HG03045 (cell line): ENCODE results near the gene CDH9.

Experiments used
- ATAC-seq: cut with Tn5 transposase; IDR thresholded peaks from one replicate; pipeline ENCODE4 v1.9.1; 2021; ENCODE audit warnings: mild to moderate bottlenecking, moderate library complexity; ENCODE audit not compliant: unreplicated experiment

Gene CDH9, protein sequence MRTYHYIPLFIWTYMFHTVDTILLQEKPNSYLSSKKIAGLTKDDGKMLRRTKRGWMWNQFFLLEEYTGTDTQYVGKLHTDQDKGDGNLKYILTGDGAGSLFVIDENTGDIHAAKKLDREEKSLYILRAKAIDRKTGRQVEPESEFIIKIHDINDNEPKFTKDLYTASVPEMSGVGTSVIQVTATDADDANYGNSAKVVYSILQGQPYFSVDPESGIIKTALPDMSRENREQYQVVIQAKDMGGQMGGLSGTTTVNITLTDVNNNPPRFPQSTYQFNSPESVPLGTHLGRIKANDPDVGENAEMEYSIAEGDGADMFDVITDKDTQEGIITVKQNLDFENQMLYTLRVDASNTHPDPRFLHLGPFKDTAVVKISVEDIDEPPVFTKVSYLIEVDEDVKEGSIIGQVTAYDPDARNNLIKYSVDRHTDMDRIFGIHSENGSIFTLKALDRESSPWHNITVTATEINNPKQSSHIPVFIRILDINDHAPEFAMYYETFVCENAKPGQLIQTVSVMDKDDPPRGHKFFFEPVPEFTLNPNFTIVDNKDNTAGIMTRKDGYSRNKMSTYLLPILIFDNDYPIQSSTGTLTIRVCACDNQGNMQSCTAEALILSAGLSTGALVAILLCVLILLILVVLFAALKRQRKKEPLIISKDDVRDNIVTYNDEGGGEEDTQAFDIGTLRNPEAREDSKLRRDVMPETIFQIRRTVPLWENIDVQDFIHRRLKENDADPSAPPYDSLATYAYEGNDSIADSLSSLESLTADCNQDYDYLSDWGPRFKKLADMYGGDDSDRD

DNA sequence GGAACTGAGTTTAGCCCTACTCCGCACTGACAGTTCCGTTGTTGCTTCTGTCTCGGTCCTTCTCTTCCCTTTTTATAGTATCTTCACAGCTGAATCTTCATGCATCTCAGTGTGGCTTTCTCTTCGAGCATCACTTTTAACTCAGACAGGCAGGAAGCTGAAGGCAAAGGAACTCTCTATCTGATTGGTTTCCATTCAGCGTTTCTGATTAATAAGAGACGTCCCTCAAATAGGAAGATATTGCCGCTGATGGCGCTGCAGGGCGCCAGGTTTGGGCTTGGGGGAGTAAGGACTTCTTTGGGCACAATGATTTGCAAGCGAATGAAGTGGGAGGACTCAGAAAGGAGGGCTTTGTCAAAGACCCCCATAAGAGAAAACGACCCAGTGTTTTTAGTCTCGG lies at the start of gene CDH9:
CDH9 (minus strand) TSS at position 111 of the 400 bp plus-strand sequence. CDS start 50,253 bp downstream, outside the sequence.
- no peak for ATAC-seq

DNA sequence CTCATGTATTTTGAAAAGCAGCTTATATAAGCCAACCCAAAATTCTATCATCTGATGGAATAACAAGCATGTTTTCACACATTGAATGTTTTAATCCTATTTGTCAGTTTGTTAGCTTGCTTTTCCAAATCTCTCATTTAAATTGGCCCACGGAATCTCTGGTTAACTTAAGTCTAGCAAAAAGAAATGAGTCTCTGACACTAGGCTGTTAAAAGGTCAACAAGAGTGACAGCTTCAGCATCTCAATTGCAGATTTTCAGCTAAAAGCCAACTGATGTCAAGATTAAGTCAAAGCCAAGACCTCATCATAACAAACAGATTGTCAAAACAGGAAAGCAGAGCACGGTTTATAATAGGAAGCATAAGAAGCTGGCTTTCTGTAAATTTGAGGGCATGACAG lies 49.4 kb upstream of the CDH9 start:
- no peak for ATAC-seq

DNA sequence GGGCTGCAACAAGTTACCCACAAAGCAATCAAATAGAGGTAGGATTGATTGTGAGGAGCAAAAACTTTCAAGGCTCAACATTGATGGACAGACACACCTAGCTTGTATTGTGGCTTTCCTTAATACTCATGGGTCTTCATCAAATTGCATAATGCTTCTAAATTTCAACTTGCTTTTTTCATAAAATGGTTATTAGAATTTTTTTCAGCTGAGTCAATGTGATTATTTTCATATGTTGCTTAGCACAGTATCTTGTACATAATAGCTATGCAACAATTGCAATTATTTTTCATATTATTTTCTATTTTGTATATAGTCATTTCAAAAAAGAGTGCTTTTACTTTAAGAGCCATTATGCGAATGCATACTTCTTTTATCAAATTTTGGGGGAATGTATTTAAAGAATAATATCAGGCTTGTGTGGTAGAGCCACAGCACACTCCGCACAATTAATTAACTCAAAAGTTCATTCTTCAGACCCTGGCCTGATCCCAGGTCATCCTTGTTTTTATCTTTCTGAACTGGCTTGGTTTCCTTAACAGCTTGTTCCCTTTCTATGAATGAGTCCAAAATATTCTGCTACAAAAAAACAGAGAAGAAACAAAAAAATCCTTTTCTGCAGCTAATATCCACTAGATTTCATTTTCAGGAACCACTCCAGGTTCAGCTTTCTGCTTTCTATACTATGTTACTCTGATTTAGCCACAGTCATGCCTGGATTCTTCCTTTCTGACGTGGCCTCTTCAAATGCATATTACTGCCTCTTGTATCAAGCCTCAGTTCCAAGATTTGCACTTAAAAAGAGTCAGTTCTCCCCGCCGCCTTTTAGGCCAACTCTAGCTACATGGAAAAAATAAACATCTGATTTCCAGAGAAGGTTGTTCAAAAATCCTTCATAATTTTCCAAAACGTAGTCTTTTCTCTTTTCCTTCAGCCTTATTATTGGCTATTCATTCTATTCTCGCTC lies 45.3 kb upstream of the CDH9 start:
- ATAC-seq: no peak

DNA sequence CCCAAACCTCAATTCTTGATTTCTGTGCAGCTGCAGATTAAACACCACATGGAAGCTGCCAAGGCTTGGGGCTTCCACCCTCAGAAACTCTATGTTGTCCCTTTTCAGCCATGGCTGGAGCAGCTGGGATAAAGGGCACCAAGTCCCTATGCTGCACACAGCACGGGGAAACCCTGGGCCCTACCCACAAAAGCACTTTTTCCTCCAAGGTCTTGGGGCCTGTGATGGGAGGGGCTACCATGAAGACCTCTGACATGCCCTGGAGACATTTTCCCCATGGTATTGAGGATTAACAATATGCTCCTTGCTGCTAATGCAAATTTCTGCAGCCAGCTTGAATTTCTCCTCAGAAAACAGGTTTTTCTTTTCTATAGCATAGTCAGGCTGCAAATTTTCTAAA lies 41.8 kb upstream of the CDH9 start:
- ATAC-seq: no peak

DNA sequence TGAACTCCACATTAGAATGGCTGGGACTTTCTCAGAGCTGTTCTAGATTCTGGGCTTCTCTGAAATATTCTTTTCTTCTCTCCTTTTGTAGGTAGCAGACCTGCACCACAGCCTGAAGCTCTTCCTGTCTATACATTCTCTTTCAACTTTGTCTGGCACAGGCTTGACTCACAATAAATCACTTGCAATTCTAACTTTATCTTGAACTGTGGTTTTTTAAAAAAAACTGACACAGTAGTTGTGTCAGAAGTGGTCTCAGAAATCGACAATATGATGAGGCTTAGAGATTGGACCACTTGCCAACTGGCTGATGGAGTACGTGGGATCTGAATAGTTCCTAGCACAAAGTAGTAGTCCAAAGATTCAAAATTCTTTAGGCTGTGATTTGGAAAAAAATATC lies 24.1 kb upstream of the CDH9 start:
- no peak for ATAC-seq

DNA sequence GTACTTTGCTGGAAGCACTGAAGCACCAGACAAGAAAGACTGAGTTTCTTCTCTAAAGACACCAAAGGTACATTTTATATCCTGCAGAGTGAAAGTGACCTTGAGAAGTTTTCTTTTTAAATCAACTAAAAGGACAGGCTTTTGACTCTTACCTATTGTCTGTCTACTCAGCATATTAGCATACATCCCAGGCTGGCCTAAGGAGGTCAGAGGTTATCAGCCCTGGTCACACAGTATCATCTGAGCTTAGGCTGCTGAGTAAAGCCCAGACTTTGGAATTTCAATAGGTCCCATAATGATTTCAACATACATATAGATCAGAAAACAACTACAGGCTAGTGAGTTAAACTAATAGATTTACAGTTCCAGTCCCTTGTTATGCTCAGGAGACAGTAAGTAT lies 10.1 kb upstream of the CDH9 start:
- no peak for ATAC-seq

DNA sequence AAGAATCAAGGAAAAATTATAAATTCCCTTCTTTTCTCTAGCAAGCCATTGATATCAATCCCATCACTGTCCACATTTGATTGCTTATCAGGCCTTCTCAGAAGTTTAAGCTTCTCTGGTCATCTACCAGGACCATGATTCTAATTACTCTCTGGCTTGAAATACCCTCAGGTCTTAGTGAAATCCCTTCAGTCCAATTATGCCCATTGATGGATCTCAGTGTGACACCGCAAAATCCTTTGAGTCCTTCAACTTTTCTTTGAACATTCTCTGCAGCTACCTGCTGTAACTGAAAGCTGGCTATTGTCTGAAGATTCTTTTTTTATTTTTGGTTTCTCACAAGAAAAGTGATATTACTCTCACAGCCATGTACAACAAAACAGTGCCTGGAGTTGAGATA lies 3.0 kb upstream of the CDH9 start:
- ATAC-seq: no peak

DNA sequence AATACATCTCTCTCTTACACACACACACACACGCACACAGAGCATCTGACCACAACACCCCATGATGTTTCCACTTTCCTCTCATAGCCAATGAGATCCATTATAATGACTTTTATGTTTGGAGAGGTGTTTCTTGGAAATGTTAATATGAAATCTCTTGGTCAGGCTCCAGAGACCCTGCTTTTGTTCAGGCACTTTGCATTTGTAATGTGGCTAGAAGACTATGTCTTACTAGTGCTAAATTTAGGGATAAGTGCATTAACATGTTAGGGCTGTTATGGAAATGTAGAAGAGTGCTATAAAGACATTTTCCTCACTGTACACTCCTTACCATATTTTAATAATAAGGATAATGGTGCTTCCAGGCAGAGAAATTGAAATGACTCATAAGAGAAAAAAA lies 3.8 kb downstream of the CDH9 start:
- no peak for ATAC-seq

DNA sequence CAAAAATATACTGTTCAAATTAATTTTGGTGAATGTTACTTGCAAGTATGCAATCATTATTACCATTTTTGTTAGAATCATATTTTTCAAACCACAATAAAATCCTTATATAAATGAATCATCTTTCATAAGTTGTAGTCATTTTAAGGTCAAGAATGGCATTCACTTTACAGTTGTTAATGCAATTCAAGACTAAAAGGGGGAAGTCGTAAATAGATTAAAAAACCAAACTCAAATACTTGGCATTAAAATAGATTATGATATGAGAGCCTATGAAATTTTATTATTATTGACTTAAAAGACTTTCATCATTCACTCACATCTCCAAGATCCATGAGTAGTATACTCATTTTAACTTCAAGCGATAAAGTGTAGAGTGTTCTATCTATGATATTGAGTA lies 11.6 kb downstream of the CDH9 start:
- no peak for ATAC-seq

DNA sequence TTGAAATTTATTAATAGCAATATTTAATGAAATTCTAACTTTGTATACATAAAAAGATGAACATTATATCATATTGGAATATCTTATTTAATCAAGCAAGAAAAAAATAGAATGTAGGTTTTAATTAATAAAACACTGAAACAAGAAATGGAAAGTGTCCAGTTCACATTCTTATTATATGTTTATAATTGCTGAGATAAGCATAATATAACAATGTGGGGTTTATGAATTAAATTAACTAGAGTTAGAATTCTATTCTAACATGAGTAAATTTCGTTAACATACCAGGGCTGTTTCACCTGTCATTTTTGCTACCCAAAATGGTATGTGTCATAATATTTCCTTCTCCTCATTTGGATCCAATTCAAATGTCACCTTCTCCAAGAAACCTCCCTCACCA lies 12.3 kb downstream of the CDH9 start:
- no peak for ATAC-seq

DNA sequence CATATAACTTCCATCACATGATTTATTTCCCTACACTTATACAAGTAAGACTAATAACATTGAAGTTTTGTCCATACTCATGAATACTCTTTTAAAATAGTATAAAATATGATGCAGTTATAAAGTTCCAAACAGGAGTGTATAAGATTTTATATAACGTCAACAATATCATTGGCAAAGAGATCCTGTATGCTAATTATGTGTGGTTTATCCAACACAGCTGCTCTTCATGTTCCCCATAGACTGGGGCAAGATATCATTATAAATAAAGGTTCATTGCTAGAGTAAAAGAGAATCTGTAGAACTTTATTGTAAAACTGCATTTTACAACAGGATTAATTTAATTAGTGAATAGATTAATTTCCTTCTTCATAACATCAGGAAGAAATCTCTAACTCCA lies 16.9 kb downstream of the CDH9 start:
- no peak for ATAC-seq

DNA sequence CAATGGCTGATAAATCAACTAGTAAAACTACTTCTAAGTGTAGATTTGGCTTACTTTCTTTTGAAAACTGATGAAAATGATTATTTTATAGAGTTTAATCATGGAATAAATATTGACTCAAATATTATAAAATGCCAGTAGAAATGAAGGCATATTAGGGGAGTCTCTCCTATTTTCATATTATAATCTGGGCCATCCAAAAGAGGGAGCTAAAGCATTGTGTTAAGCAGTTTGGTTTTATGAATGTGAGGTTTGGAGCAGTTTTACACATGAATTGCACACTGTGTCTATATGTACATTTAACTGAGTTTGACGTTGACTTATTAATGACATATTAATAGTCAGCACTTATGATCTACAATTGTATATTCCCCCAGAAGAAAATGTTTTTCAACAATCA lies 17.4 kb downstream of the CDH9 start:
- no peak for ATAC-seq

DNA sequence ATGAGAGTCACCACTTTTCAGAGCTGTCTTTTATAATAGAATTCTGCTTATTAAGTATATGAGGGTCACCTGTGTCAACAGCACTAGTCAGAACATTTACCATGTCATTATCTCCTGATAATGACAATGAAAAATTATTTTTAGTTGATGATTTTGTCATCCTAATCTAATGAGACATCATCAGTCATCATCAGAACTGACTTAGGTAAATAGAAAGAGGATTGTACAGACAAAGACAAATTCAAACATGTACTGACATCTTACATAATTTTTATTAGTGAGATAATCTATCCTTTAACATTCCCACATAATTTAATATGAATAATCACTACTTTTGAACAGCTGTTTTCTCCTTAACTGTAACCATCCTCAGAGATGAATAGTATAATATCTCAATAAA lies 22.6 kb downstream of the CDH9 start:
- no peak for ATAC-seq

DNA sequence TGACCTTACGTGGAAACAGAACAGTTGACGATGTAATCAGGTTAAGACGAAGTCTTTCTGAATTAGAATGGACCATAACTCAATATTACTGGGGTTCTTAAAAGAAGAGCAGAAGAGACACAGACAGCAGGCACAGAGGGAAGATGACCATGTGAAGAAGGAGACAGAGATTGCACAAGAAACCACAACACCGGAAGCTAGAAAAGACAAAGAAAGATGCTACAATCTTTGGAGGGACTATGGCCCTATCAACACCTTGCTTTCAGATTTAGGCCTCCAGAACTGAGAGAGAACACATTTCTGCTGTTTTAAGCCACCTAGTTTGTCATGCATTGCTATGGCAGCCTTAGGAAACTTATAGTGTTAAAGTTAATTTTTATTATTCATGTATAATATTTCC lies 27.1 kb downstream of the CDH9 start:
- no peak for ATAC-seq

DNA sequence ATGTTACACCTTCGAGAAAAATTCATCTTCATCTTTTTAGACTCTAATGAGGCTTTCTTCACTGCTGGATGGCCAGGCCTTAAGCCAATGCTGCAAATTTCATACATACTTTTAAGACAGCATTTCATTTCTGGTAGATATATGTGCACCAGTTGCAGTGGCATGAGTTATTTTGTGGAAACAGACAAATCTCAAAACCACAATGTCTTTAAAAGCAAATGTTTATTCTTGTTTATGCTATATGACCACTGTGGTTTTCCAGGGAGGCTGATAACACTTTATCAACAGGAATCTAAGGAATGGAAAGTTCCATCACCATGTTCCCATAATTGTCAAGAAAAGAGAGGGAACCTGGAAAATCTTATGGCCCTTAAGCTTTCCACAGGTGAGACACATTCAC lies 27.7 kb downstream of the CDH9 start:
- no peak for ATAC-seq

DNA sequence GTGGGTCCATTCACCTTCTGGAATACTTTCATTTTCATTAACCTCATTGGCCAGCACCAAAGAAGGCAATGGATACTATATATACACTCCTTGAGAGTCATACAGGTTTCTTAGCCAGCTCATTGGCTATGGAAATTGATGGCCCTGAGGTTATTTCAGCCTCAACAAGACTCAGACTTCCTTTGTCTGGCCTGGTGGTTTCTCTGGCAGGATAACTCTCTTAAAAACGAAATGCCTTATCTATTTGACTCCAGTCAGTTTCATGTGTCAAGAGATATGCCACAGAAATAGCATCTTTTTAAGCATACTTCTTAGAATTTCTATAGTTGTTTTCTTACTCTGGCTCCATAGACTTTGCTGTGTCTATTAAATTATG lies 28.9 kb downstream of the CDH9 start:
- no peak for ATAC-seq

DNA sequence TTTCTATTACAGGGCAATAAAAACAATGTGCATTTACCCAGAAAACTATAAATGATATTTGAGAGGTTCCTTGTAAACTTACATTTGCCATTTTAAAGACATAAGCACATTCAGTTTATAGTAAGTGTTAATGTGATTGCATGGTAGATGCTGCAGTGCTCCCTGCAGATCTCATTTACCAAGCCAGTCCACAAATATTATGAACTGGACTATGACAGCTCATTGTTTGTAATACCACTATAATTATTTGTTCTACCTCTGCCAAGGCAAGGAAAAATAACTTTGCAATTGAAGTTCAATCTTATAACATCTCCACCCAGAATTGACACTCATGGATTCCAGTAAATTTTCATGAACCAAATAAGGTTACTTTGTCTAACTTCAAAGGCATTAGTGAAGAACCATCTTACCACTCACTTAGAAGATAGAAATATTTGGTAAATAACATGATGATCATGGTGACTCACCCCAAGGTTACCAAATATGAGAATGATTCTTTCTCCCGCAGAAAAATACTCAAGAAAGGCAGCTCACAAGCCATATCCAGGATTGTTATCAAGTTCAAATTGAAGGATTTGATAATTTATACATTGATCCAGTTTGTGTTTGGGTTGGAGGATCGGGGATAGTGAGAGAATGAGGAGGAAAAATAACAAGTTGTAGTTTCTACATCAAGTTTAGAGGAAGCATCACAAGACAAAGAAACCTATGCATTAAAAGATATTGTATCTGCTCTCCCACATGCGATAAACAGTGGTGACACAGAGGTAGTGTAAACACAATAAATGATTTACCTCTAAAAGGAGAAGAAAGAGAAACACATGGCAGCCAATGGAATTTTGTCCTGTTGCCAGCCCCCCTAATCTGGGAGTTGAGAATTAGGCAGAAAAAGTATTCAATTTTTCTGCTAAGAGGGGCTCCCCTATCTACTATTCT lies 29.5 kb downstream of the CDH9 start:
- no peak for ATAC-seq

DNA sequence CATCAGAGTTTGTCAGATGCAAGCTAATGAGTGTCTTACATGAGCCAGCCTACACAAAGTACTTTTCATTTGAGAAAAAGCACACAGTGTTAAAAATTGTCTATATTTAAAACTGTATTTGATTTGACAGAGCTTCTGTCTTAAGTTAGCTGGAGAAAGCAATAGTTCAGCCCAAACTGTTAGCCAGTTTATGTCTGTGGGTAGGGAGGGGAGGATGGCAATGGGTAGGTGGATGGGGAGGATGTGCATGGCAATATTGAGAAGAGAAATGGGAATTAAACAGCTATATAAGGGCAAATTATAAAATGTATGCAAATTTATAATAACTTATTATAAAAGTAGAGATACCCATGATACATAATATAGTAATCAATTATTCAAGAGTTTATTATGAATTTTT lies 31.3 kb downstream of the CDH9 start:
- no peak for ATAC-seq

DNA sequence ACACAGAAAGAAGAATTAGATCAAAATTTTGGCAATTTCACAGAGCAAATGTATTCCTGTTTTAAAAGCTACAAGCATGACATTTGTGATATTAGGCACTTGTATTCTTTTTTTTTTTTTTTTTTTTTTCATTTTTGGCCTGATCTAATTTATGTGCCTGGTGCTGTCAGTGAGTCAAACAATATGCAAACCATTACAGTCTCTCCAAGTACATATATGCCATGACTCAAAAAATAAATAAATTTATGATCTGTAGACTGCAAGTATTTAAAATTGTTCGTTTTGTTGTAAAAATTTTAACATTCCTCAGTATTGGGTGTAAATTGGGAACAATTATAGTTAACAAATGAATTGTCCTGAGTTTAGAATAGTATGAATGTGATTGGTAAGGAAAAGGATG lies 51.4 kb downstream of the CDH9 start:
- ATAC-seq: no peak

DNA sequence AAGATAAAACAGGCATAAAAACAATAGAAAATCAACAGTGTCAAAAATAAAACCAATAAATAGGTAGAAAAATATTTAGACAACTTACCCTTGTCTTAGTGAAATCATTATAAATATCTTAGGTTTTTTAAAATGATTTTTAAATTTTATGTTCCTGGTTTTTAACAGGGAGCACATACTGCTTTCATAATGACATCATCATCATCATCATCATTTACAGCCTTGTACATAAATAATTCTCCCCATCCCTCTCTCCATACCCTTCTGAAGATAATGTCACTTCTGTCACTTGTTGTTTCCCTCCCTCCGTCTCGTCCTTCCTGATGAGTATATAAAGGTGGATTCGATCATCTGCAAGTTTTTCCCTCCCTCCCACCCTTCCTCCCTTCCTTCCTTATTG lies 56.6 kb downstream of the CDH9 start:
- ATAC-seq: no peak
